Prostate gland (tissue), 2 donors: ENCODE measurements around the gene ITPR1. TPM values are rescaled to one million over a fixed set of nuclear protein-coding genes. Genes with fewer than 3 reads are reported as not detected.

Experiments
- DNase-seq: peaks from one replicate; pipeline ENCODE4 v3.0.0-alpha.2; 2019; ENCODE audit warnings: low spot score
- H3K27ac ChIP-seq, 2 donors: fragments of 200-600 bp; sonication (generic); 2 replicates each; pipeline ENCODE4 v1.5.1; 2017 to 2019
- H3K27me3 ChIP-seq: fragments of 200-600 bp; sonication (generic); replicated peaks from 2 replicates; pipeline ENCODE4 v1.5.1; 2019; ENCODE audit not compliant: insufficient read depth
- H3K36me3 ChIP-seq, 2 donors: fragments of 200-600 bp; sonication (generic); 1 replicate in 1 of 2; 2 replicates in 1 of 2; pipeline versions ENCODE4 v1.5.1 to v1.8.1; 2017 to 2019
- H3K4me1 ChIP-seq: fragments of 200-600 bp; sonication (generic); replicated peaks from 2 replicates; pipeline ENCODE4 v1.5.1; 2019
- H3K4me3 ChIP-seq, 2 donors: fragments of 200-600 bp; sonication (generic); 2 replicates each; pipeline ENCODE4 v1.5.1; 2017 to 2019
- H3K9me3 ChIP-seq: fragments of 200-600 bp; sonication (generic); 2 replicates; pipeline ENCODE4 v1.5.1; 2017
- CTCF ChIP-seq, 4 experiments: fragments of 200-600 bp in 2 of 4; fragments of 450-650 bp in 2 of 4; sonication (generic) in 2 of 4; IDR thresholded peaks; 1 replicate in 3 of 4; 2 replicates in 1 of 4; pipeline ENCODE4 v1.5.1; 2016 to 2019; ENCODE audit warnings: antibody characterized with exemption in 4 of 4, mild to moderate bottlenecking in 2 of 4, moderate library complexity in 2 of 4
- POLR2A ChIP-seq: fragments of 450-650 bp; IDR thresholded peaks from one replicate; pipeline ENCODE4 v1.6.1; 2016; ENCODE audit warnings: antibody characterized with exemption, mild to moderate bottlenecking
- POLR2AphosphoS5 ChIP-seq: sonication (generic); formaldehyde crosslinking; IDR thresholded peaks from one replicate; pipeline ENCODE4 v1.6.1; 2017; ENCODE audit warnings: antibody characterized with exemption
- whole genome bisulfite sequencing: methylation state at CpG from one replicate; pipeline ENCODE4 v1.1.5; 2018; 5-methylcytosine and 5-hydroxymethylcytosine counted together
- intact Hi-C: fragments of 100-400 bp; cut with DNase I; formaldehyde crosslinking; loops from one replicate; pipeline ENCODE4 v1.14.2; 2022
- total RNA-seq, 2 donors: library from RNA; depleted of rRNA; stranded (reverse); fragments of >200 nt; gene quantifications; one replicate each; pipeline ENCODE4 v1.1.0, GENCODE V29; 2016

ITPR1 gene
- total RNA-seq, 2 donors from 2014 or later = 80.0 to 126 TPM

- H3K27ac ChIP-seq = peak within 1 kb of the TSS; percentile 79
- no peaks in the 10 kb centered on the region for H3K9me3 ChIP-seq
- no peaks in the 10 kb centered on the region for H3K36me3 ChIP-seq
- peak; percentile 71 for DNase-seq
- 2% methylated on average over 38 of the region's 47 CpGs for WGBS
- H3K4me3 ChIP-seq = peak within 1 kb of the TSS; percentile 85 to 88
- intact Hi-C loops = no loop called here
- TF ChIP-seq POLR2A = peak; percentile 36
- peak; percentile 88 for TF ChIP-seq POLR2AphosphoS5
- TF ChIP-seq CTCF (IDR thresholded peaks at IDR 0.05) = no peak
- H3K27me3 ChIP-seq = no peaks in the 10 kb centered on the region
- no peaks in the 10 kb centered on the region for H3K4me1 ChIP-seq
Observed at GRCh38 chr3:4466741-4467521, 26.2 kb upstream of the ITPR1 start, which contains the start of gene SUMF1. Gene SUMF1, minus strand, starts transcription at chr3:4467269. Its CDS starts 24 bp downstream, at chr3:4467245.

DNA sequence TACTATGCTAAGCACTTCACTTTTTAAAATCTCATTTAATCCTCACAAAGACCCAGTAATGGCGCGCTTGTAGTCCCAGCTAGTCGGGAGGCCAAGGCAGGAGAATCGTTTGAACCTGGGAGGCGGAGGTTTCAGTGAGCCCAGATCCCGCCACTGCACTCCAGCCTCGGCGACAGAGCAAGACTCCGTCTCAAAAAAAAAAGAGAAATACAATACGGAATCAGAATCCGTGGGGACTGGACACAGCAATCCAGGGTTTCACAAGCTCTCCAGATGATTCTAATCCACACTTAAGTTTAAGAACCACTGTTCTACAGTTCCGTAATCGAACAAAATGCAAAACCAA lies 25.7 kb upstream of the ITPR1 start:
- no peaks in the 10 kb centered on the region for H3K27me3 ChIP-seq
- 74% methylated on average over 13 of the region's 13 CpGs for WGBS
- no peak for TF ChIP-seq POLR2AphosphoS5
- TF ChIP-seq CTCF (IDR thresholded peaks at IDR 0.05) = no peak
- TF ChIP-seq POLR2A = no peak

GRCh38 chr3:4471907-4472306 lies 21.2 kb upstream of the ITPR1 start:
- intact Hi-C loops = no loop called here
- H3K9me3 ChIP-seq = no peaks in the 10 kb centered on the region
- WGBS = 22% methylated on average over 1 of the region's 1 CpG
- no peak for DNase-seq
- H3K27ac ChIP-seq = no peak overlapping the region
- no peak overlapping the region for H3K4me3 ChIP-seq
- no peaks in the 10 kb centered on the region for H3K27me3 ChIP-seq
- H3K36me3 ChIP-seq = no peaks in the 10 kb centered on the region
- H3K4me1 ChIP-seq = no peaks in the 10 kb centered on the region
- TF ChIP-seq POLR2A = no peak
- TF ChIP-seq CTCF (IDR thresholded peaks at IDR 0.05) = no peak
- no peak for TF ChIP-seq POLR2AphosphoS5

More for the DNA sequence above, 25.7 kb upstream of the ITPR1 start:
- intact Hi-C loops = no loop called here
- no peaks in the 10 kb centered on the region for H3K4me1 ChIP-seq
- no peak for DNase-seq
- peak overlapping the region; percentile 79 for H3K27ac ChIP-seq
- H3K4me3 ChIP-seq = peak overlapping the region; percentile 85 to 88
- H3K36me3 ChIP-seq = no peaks in the 10 kb centered on the region
- H3K9me3 ChIP-seq = no peaks in the 10 kb centered on the region

DNA sequence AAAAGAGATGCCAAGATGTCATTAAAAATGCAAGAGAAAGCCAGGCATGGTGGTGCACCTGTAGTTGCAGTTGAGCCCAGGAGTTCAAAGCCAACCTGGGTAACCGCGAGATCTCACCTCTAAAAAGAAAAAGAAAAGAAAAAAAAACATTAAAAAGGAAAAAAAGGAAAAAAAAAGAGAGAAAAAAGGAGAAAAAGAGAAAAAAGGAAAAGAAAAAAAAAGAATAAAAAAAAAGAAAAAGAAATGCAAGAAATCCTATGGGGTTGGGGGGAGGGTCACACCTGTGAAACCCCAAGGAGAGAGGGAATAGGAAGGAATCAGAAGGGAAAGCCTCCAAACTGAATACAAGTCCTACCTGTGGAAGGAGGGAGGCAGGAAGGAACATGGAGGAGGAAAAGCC lies 20.8 kb upstream of the ITPR1 start:
- 92% methylated on average over 2 of the region's 2 CpGs for WGBS
- H3K9me3 ChIP-seq = no peaks in the 10 kb centered on the region
- intact Hi-C loops = no loop called here
- DNase-seq = no peak
- no peaks in the 10 kb centered on the region for H3K4me1 ChIP-seq
- H3K36me3 ChIP-seq = no peaks in the 10 kb centered on the region
- TF ChIP-seq POLR2A (no peak), CTCF (IDR thresholded peaks at IDR 0.05) (no peak)
- H3K27ac ChIP-seq = no peak overlapping the region
- no peaks in the 10 kb centered on the region for H3K27me3 ChIP-seq
- H3K4me3 ChIP-seq = no peak overlapping the region

- DNase-seq = no peak
- no peak for TF ChIP-seq POLR2AphosphoS5
- TF ChIP-seq CTCF (IDR thresholded peaks at IDR 0.05) = no peak
- TF ChIP-seq POLR2A = no peak
- Histone ChIP-seq H3K9me3 (no peaks in the 10 kb centered on the region), H3K4me3 (no peak overlapping the region), H3K27me3 (no peaks in the 10 kb centered on the region), H3K27ac (no peak overlapping the region), H3K36me3 (no peaks in the 10 kb centered on the region), H3K4me1 (no peaks in the 10 kb centered on the region)
- intact Hi-C loops = no loop called here
- 100% methylated on average over 2 of the region's 2 CpGs for WGBS
Observed at GRCh38 chr3:4472766-4473165, 20.4 kb upstream of the ITPR1 start.
